Endothelial cell of umbilical vein (primary cell): ENCODE results near the gene SNCA. TPM values are rescaled to one million over a fixed set of nuclear protein-coding genes. Genes with fewer than 3 reads are reported as not detected.

Experiments used
- BruUV-seq: library from RNA; stranded (reverse); fragments of 400-500 nt; replicated peaks from 2 replicates; lab custom pipeline; 2021; lab: Mats Ljungman, UMichigan
- CTCF ChIA-PET: fragments of 300-600, 350-600 bp; sonication (Branson Sonifier 250); formaldehyde crosslinking; loops from one replicate; lab custom pipeline; 2021; ENCODE audit warnings: antibody characterized with exemption, inconsistent platforms; lab: Charles Lee
- POLR2A ChIA-PET: fragments of 300-600, 350-600 bp; sonication (Branson Sonifier 250); formaldehyde crosslinking; loops from one replicate; lab custom pipeline; 2021; ENCODE audit warnings: antibody characterized with exemption, inconsistent platforms; lab: Charles Lee
- DNase-seq: peaks from one replicate; pipeline ENCODE4 v3.0.0-alpha.2; 2011; ENCODE audit warnings: low read depth, low spot score
- FAIRE-seq: peaks from 2 replicates; lab custom pipeline; 2011; peaks lifted over from hg19 to GRCh38; lab: Jason Lieb, UNC
- H2AFZ ChIP-seq: 2 replicates; pipeline ENCODE4 v1.6.0; 2012; ENCODE audit warnings: low read depth, low read length, control low read depth, inconsistent platforms
- H3K27ac ChIP-seq: 2 replicates; pipeline ENCODE4 v1.5.1; 2011; ENCODE audit warnings: low read depth, mild to moderate bottlenecking, control low read depth, low read length, moderate library complexity; ENCODE audit not compliant: insufficient read depth
- H3K27me3 ChIP-seq, 2 experiments: 2 replicates each; pipeline versions ENCODE4 v1.6.0 to v1.6.1; 2011; ENCODE audit warnings: low read length in 2 of 2, mixed read lengths in 1 of 2; ENCODE audit not compliant: control insufficient read depth in 2 of 2, insufficient read depth in 2 of 2
- H3K36me3 ChIP-seq, 2 experiments: 2 replicates in 1 of 2; 3 replicates in 1 of 2; pipeline ENCODE4 v1.5.1; 2011; ENCODE audit warnings: low read length in 2 of 2, mild to moderate bottlenecking in 1 of 2, moderate library complexity in 1 of 2; ENCODE audit not compliant: control insufficient read depth in 2 of 2, insufficient read depth in 2 of 2; ENCODE audit errors: extremely low read depth in 1 of 2
- H3K4me1 ChIP-seq: 3 replicates; pipeline ENCODE4 v1.5.1; 2011; ENCODE audit warnings: mild to moderate bottlenecking, low read length; ENCODE audit not compliant: control insufficient read depth, insufficient read depth; ENCODE audit errors: extremely low read depth
- H3K4me2 ChIP-seq: 2 replicates; pipeline ENCODE4 v1.6.1; 2011; ENCODE audit warnings: low read length, control low read depth, mixed read lengths; ENCODE audit not compliant: insufficient read depth
- H3K4me3 ChIP-seq, 3 experiments: fragments of 200-600 bp in 1 of 3; sonication (generic), shearing (Covaris generic) in 1 of 3; replicated peaks in 1 of 3; 2 replicates each; pipeline ENCODE4 v1.5.1; 2011 to 2016; ENCODE audit warnings: control low read depth in 3 of 3, low read length in 3 of 3, mild to moderate bottlenecking in 2 of 3, inconsistent platforms in 1 of 3, low read depth in 1 of 3, moderate library complexity in 1 of 3; ENCODE audit not compliant: insufficient read depth in 1 of 3
- H3K79me2 ChIP-seq: 2 replicates; pipeline ENCODE4 v1.6.0; 2012; ENCODE audit warnings: low read length, inconsistent platforms; ENCODE audit not compliant: control insufficient read depth, insufficient read depth
- H3K9ac ChIP-seq: replicated peaks from 2 replicates; pipeline ENCODE3; 2011; ENCODE audit warnings: low read length, control low read depth; ENCODE audit not compliant: insufficient read depth; ENCODE audit errors: extremely low read depth
- H3K9me1 ChIP-seq: replicated peaks from 3 replicates; pipeline ENCODE4 v1.6.0; 2011; ENCODE audit warnings: mild to moderate bottlenecking, low read length; ENCODE audit not compliant: control insufficient read depth, insufficient read depth; ENCODE audit errors: extremely low read depth
- H3K9me3 ChIP-seq: replicated peaks from 2 replicates; pipeline ENCODE4 v1.5.1; 2012; ENCODE audit warnings: low read length, inconsistent platforms; ENCODE audit not compliant: control insufficient read depth, insufficient read depth
- H4K20me1 ChIP-seq: replicated peaks from 2 replicates; pipeline ENCODE3; 2011; ENCODE audit warnings: mild to moderate bottlenecking, low read length; ENCODE audit not compliant: control insufficient read depth, insufficient read depth; ENCODE audit errors: extremely low read depth
- EZH2 ChIP-seq: IDR thresholded peaks from 2 replicates; pipeline ENCODE4 v1.6.1; 2012; ENCODE audit warnings: borderline replicate concordance, low read depth, mild to moderate bottlenecking, moderate library complexity, low read length, inconsistent platforms; ENCODE audit not compliant: severe bottlenecking
- FOS ChIP-seq: IDR thresholded peaks from 2 replicates; pipeline ENCODE4 v1.6.1; 2011; ENCODE audit warnings: mild to moderate bottlenecking, low read length, moderate library complexity, borderline replicate concordance; ENCODE audit not compliant: insufficient read depth
- GATA2 ChIP-seq: IDR thresholded peaks from 2 replicates; pipeline ENCODE4 v1.7.0; 2011; ENCODE audit warnings: low read depth, mild to moderate bottlenecking, moderate library complexity, mixed read lengths, low read length; ENCODE audit not compliant: insufficient read length, insufficient read depth
- JUN ChIP-seq: IDR thresholded peaks from 2 replicates; pipeline ENCODE4 v1.6.1; 2011; ENCODE audit warnings: borderline replicate concordance, low read depth; ENCODE audit not compliant: insufficient read length, insufficient read depth
- MYC ChIP-seq: IDR thresholded peaks from one replicate; pipeline ENCODE4 v1.6.1; 2011; ENCODE audit warnings: mild to moderate bottlenecking, low read depth, low read length
- POLR2A ChIP-seq: IDR thresholded peaks from 2 replicates; pipeline ENCODE4 v1.6.1; 2012; ENCODE audit warnings: low read depth, mild to moderate bottlenecking, control low read depth, low read length
- POLR2AphosphoS5 ChIP-seq: IDR thresholded peaks from 2 replicates; pipeline ENCODE4 v1.6.1; 2012; ENCODE audit warnings: low read depth, mild to moderate bottlenecking, control low read depth, low read length, moderate library complexity; ENCODE audit not compliant: insufficient read depth
- dilution Hi-C: fragments of 300-500 bp; cut with MboI; formaldehyde crosslinking; loops from one replicate; pipeline ENCODE4 v1.15.0; 2019; ENCODE audit warnings: low sequenced_read_pairs; ENCODE audit not compliant: extremely low pct_ligation_motif_present
- intact Hi-C: fragments of 100-400 bp; cut with micrococcal nuclease; formaldehyde crosslinking; loops from one replicate; pipeline ENCODE4 v1.10.0; 2022
- polyA plus RNA-seq, 4 experiments: library from polyadenylated mRNA; depleted of rRNA in 3 of 4; stranded (reverse) in 3 of 4; unstranded in 1 of 4; fragments of >200 nt; gene quantifications; 2 replicates each; pipeline versions ENCODE4 v1.2.1 to v1.2.3, GENCODE V29; 2011 to 2012; ENCODE audit warnings: missing spikeins in 1 of 4
- total RNA-seq: library from RNA; stranded (reverse); gene quantifications from 2 replicates; pipeline ENCODE4 v1.2.3, GENCODE V29; 2021
- TF ChIP-seq, protein P1 (sequence below): IDR thresholded peaks from 2 replicates; pipeline ENCODE4 v1.6.1; 2011; ENCODE audit not compliant: insufficient read depth, insufficient read length
- TF ChIP-seq, protein P2 (sequence below), 2 donors: IDR thresholded peaks; 1 replicate in 1 of 2; 2 replicates in 1 of 2; pipeline ENCODE4 v1.5.1; 2011; ENCODE audit warnings: low read length in 2 of 2, mild to moderate bottlenecking in 2 of 2, moderate library complexity in 2 of 2, control low read depth in 1 of 2, inconsistent platforms in 1 of 2, low read depth in 1 of 2; ENCODE audit not compliant: insufficient read depth in 1 of 2; ENCODE audit errors: extremely low read depth in 1 of 2

SNCA gene
- total and polyA plus RNA-seq, 2 donors (not counting 3 experiments of a cell fraction or from before 2014, with no cell fraction given), result 76.8 to 116 TPM

DNA sequence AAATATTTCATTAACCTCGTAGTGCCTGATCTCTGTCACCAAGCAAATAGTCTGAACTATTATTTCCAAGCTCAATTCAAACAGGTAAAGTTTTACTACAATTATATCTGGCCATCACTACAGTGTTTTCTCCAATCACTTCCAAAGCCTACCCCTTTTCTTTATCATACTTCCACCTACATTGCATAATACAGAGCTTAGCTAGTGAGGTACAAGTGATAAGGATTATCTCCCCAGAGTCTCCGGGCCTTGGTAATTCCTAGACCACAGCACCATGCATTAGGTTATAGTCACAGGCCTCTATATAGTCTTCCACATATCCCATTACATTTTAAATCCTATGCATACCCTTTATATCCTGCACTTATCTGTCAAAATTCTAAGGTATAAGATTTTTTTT lies 154.2 kb downstream of the SNCA start:
- no TSS peak for BruUV-seq
- no peaks in the 10 kb centered on the region for H3K9me1 ChIP-seq
- no peak overlapping the region for H2AFZ ChIP-seq
- no peak overlapping the region for H3K9ac ChIP-seq
- no peak overlapping the region for H3K4me2 ChIP-seq
- H3K4me3 ChIP-seq, result no peak overlapping the region
- no peaks in the 10 kb centered on the region for H3K79me2 ChIP-seq
- DNase-seq (no peak), FAIRE-seq (no peak)
- POLR2A ChIA-PET, result no interaction called here
- no peaks in the 10 kb centered on the region for H3K9me3 ChIP-seq
- TF ChIP-seq, protein P1, sequence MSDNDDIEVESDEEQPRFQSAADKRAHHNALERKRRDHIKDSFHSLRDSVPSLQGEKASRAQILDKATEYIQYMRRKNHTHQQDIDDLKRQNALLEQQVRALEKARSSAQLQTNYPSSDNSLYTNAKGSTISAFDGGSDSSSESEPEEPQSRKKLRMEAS, result no peak
- no peak for TF ChIP-seq EZH2
- no peak for TF ChIP-seq GATA2
- no peak for TF ChIP-seq JUN
- TF ChIP-seq MYC, result no peak
- TF ChIP-seq, protein P2, sequence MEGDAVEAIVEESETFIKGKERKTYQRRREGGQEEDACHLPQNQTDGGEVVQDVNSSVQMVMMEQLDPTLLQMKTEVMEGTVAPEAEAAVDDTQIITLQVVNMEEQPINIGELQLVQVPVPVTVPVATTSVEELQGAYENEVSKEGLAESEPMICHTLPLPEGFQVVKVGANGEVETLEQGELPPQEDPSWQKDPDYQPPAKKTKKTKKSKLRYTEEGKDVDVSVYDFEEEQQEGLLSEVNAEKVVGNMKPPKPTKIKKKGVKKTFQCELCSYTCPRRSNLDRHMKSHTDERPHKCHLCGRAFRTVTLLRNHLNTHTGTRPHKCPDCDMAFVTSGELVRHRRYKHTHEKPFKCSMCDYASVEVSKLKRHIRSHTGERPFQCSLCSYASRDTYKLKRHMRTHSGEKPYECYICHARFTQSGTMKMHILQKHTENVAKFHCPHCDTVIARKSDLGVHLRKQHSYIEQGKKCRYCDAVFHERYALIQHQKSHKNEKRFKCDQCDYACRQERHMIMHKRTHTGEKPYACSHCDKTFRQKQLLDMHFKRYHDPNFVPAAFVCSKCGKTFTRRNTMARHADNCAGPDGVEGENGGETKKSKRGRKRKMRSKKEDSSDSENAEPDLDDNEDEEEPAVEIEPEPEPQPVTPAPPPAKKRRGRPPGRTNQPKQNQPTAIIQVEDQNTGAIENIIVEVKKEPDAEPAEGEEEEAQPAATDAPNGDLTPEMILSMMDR (IDR thresholded peaks at IDR 0.05; ENCODE audit: extremely low read depth in 1 of 2, insufficient read depth in 1 of 2, low read depth in 1 of 2, low read length in 2 of 2), result no peak
- no peak for TF ChIP-seq POLR2A
- no peak for TF ChIP-seq FOS
- no peak for TF ChIP-seq POLR2AphosphoS5
- no peaks in the 10 kb centered on the region for H4K20me1 ChIP-seq
- CTCF ChIA-PET, result no interaction called here
- no peaks in the 10 kb centered on the region for H3K27me3 ChIP-seq
- H3K4me1 ChIP-seq, result no peaks in the 10 kb centered on the region
- intact Hi-C loops (no loop called here), dilution Hi-C loops (no loop called here)
- no peak overlapping the region for H3K27ac ChIP-seq
- H3K36me3 ChIP-seq, result no peaks in the 10 kb centered on the region
